Measurements from ENCODE around the gene CFAP251.

The CFAP251 gene

GRCh38 chr12:121917950-121918678 lies at the start of gene CFAP251 (continued):
- TF ChIP-seq KLF16 (tag by site-specific recombination; IDR thresholded peaks at IDR 0.05) (no peak), ZNF404 (tag by site-specific recombination; IDR thresholded peaks at IDR 0.05) (no peak), ZNF132 (tag by site-specific recombination; IDR thresholded peaks at IDR 0.05; ENCODE audit: borderline replicate concordance) (no peak), ZNF426 (tag by site-specific recombination; IDR thresholded peaks at IDR 0.05) (no peak), ZNF518A (tag by site-specific recombination; conservative IDR thresholded peaks at IDR 0.05; ENCODE audit: low read depth) (no peak), ZNF18 (tag by site-specific recombination; IDR thresholded peaks at IDR 0.05) (no peak), TRIM28 (IDR thresholded peaks at IDR 0.05; ENCODE audit: borderline replicate concordance, low read length) (no peak), ZNF433 (tag by site-specific recombination; IDR thresholded peaks at IDR 0.05; ENCODE audit: low read depth) (no peak), KLF8 (tag by site-specific recombination; IDR thresholded peaks at IDR 0.05) (no peak), KLF1 (tag by site-specific recombination; IDR thresholded peaks at IDR 0.05) (peak; percentile 29; the same call in 1 of the 2 replicates), CTCF (tag by site-specific recombination; IDR thresholded peaks at IDR 0.05) (peak; percentile 31; the same call in 1 of the 2 replicates), ZFP37 (tag by site-specific recombination; IDR thresholded peaks at IDR 0.05) (no peak), YY1 (tag by site-specific recombination; IDR thresholded peaks at IDR 0.05) (no peak), INSM2 (tag by site-specific recombination; IDR thresholded peaks at IDR 0.05) (no peak), REPIN1 (tag by site-specific recombination; IDR thresholded peaks at IDR 0.05; ENCODE audit: low read depth) (no peak), GLI2 (tag by site-specific recombination; IDR thresholded peaks at IDR 0.05; ENCODE audit: borderline replicate concordance, low read depth) (no peak), GLIS1 (tag by site-specific recombination; IDR thresholded peaks at IDR 0.05) (no peak), ZNF184 (tag by site-specific recombination; IDR thresholded peaks at IDR 0.05) (no peak), ZBTB26 (tag by site-specific recombination; optimal IDR thresholded peaks at IDR 0.05) (peak; percentile 51), GLIS2 (tag by site-specific recombination; IDR thresholded peaks at IDR 0.05) (no peak), ZNF76 (tag by site-specific recombination; IDR thresholded peaks at IDR 0.05; ENCODE audit: borderline replicate concordance, low read depth) (no peak), ZNF707 (tag by site-specific recombination; IDR thresholded peaks at IDR 0.05) (no peak), ZNF791 (tag by site-specific recombination; IDR thresholded peaks at IDR 0.05) (no peak)
